GM19239 (cell line): ENCODE measurements around the gene EXTL1.
A peak's percentile ranks its signal among the peaks of the same experiment; 100 is the strongest.

Experiments
- DNase-seq: peaks from one replicate; pipeline ENCODE4 v3.0.0; 2011; ENCODE audit warnings: low spot score; ENCODE audit not compliant: insufficient read length
- FAIRE-seq: peaks from 2 replicates; lab custom pipeline; 2011; peaks lifted over from hg19 to GRCh38; lab: Jason Lieb, UNC

Gene EXTL1

GRCh38 chr1:25996966-25997827, 24.4 kb upstream of the EXTL1 start:
- DNase-seq (peak; percentile 41), FAIRE-seq (peak; percentile 21)

- FAIRE-seq, result peak; percentile 99
- DNase-seq, result peak; percentile 85
Measured at GRCh38 chr1:25997828-25998761, 23.5 kb upstream of the EXTL1 start, which contains the start of gene PAFAH2. Gene PAFAH2, minus strand, starts transcription at chr1:25998063. Its CDS starts 7,247 bp downstream, at chr1:25990816.

- DNase-seq (no peak), FAIRE-seq (no peak)
Measured at GRCh38 chr1:25999041-25999800, 22.4 kb upstream of the EXTL1 start.

GRCh38 chr1:26003262-26003661, 18.3 kb upstream of the EXTL1 start:
- DNase-seq (no peak), FAIRE-seq (no peak)

GRCh38 chr1:26003756-26004155, 17.8 kb upstream of the EXTL1 start:
- no peak for DNase-seq
- no peak for FAIRE-seq

GRCh38 chr1:26005434-26006105, 16.0 kb upstream of the EXTL1 start:
- no peak for FAIRE-seq
- no peak for DNase-seq

GRCh38 chr1:26006710-26007109, 14.9 kb upstream of the EXTL1 start:
- no peak for FAIRE-seq
- DNase-seq, result no peak

- FAIRE-seq (no peak), DNase-seq (no peak)
Measured at GRCh38 chr1:26009796-26010447, 11.7 kb upstream of the EXTL1 start.

- DNase-seq, result no peak
Measured at GRCh38 chr1:26010825-26011224, 10.8 kb upstream of the EXTL1 start.

GRCh38 chr1:26012864-26013263, 8.7 kb upstream of the EXTL1 start:
- DNase-seq, result no peak
- FAIRE-seq, result no peak

More at GRCh38 chr1:26010825-26011224, 10.8 kb upstream of the EXTL1 start:
- FAIRE-seq, result no peak

- DNase-seq (no peak), FAIRE-seq (no peak)
Measured at GRCh38 chr1:26014179-26014578, 7.4 kb upstream of the EXTL1 start.

GRCh38 chr1:26015358-26015757, 6.2 kb upstream of the EXTL1 start:
- DNase-seq (no peak), FAIRE-seq (no peak)

GRCh38 chr1:26016258-26016952, 5.2 kb upstream of the EXTL1 start:
- DNase-seq (no peak), FAIRE-seq (no peak)

GRCh38 chr1:26016953-26017545, 4.5 kb upstream of the EXTL1 start:
- DNase-seq (no peak), FAIRE-seq (no peak)

- no peak for FAIRE-seq
- DNase-seq, result no peak
Measured at GRCh38 chr1:26017606-26018005, 4.0 kb upstream of the EXTL1 start.

- FAIRE-seq, result no peak
- no peak for DNase-seq
Measured at GRCh38 chr1:26019641-26020315, 1.8 kb upstream of the EXTL1 start.

GRCh38 chr1:26020330-26020768, 1.2 kb upstream of the EXTL1 start:
- DNase-seq (no peak), FAIRE-seq (no peak)
